Measurements from ENCODE around the gene CDC6. TPM values are rescaled to one million over a fixed set of nuclear protein-coding genes. Genes with fewer than 3 reads are reported as not detected.
A peak's percentile ranks its signal among the peaks of the same experiment; 100 is the strongest.

CDC6 gene
- total and polyA plus RNA-seq, 2 of the 8 experiments (the other 6 are each of a cell fraction or from before 2014, with no cell fraction given), result 50.5 to 140 TPM

- Histone ChIP-seq H3K36me3 (ENCODE audit: control insufficient read depth in 2 of 4, insufficient read depth in 4 of 4, low read length in 3 of 4) (peaks cover 0 to 3% (median 2%) of the 10 kb centered on the region in 4 experiments; a peak in 4 of 8 replicates), H3K23me2 (ENCODE audit: low read depth, low read length) (no peaks in the 10 kb centered on the region; the same call in 1 of the 2 replicates), H2BK120ac (replicated peaks; ENCODE audit: low read depth, low read length) (no peak within 1 kb of the TSS), H2AFZ (ENCODE audit: low read length) (peak within 1 kb of the TSS; percentile 30; the same call in 1 of the 2 replicates), H3K79me1 (ENCODE audit: low read depth, low read length) (no peaks in the 10 kb centered on the region), H4K91ac (replicated peaks; ENCODE audit: insufficient read length, low read length) (peak within 1 kb of the TSS; percentile 56), H3K9ac (replicated peaks in 1 of 4; ENCODE audit: extremely low read depth in 1 of 4, low read depth in 3 of 4, low read length in 3 of 4) (no peak within 1 kb of the TSS; a peak in 3 of 7 replicates), H4K8ac (ENCODE audit: extremely low read depth, insufficient read depth, low read length) (no peak within 1 kb of the TSS; the same call in 1 of the 2 replicates), H2BK5ac (ENCODE audit: low read depth, low read length) (no peak within 1 kb of the TSS; the same call in 1 of the 2 replicates), H4K5ac (ENCODE audit: insufficient read length, low read depth, low read length) (peak within 1 kb of the TSS; percentile 31), H3K18ac (ENCODE audit: extremely low read depth, low read length) (peak within 1 kb of the TSS; percentile 4; the same call in 1 of the 2 replicates), H2BK12ac (ENCODE audit: low read depth, low read length) (peak within 1 kb of the TSS; percentile 63; the same call in 1 of the 2 replicates), H3K4me3 (ENCODE audit: extremely low read depth in 1 of 4, insufficient read depth in 2 of 4, low read depth in 3 of 4, low read length in 4 of 4) (peak within 1 kb of the TSS; percentile 65 to 92 (median 80)), H2BK20ac (ENCODE audit: low read length) (peak within 1 kb of the TSS; percentile 50), H3K79me2 (ENCODE audit: control insufficient read depth in 1 of 2, insufficient read depth in 2 of 2, low read length in 2 of 2) (no peaks in the 10 kb centered on the region), H3K9me3 (ENCODE audit: insufficient read depth in 2 of 2, low read depth in 1 of 2, low read length in 1 of 2) (no peaks in the 10 kb centered on the region), H3K4me1 (replicated peaks in 1 of 4; ENCODE audit: control insufficient read depth in 3 of 4, insufficient read depth in 4 of 4, low read length in 3 of 4) (peaks cover 15 to 38% (median 27%) of the 10 kb centered on the region in 4 experiments), H3K4ac (replicated peaks; ENCODE audit: insufficient read length, low read depth, low read length) (no peak within 1 kb of the TSS), H4K20me1 (replicated peaks in 1 of 2; ENCODE audit: control insufficient read depth in 1 of 2, insufficient read depth in 2 of 2, low read length in 2 of 2) (peaks cover 3 to 6% of the 10 kb centered on the region in 2 experiments), H2AK5ac (ENCODE audit: low read depth, low read length) (0 out of 2 replicates have a peak within 1 kb of the TSS, but pooled peaks have one; percentile 6), H3K56ac (replicated peaks; ENCODE audit: insufficient read length, low read depth, low read length) (no peak within 1 kb of the TSS), H3K4me2 (ENCODE audit: insufficient read depth in 1 of 2, low read depth in 2 of 2, low read length in 2 of 2) (peak within 1 kb of the TSS; percentile 86 to 91), H3K27ac (ENCODE audit: low read depth, low read length) (no peak within 1 kb of the TSS), H3K23ac (ENCODE audit: insufficient read length) (no peak within 1 kb of the TSS), H3K14ac (ENCODE audit: insufficient read length) (peak within 1 kb of the TSS; percentile 8), H2BK15ac (ENCODE audit: low read length) (no peak within 1 kb of the TSS), H3K27me3 (replicated peaks in 1 of 4; ENCODE audit: control insufficient read depth in 3 of 4, extremely low read depth in 1 of 4, insufficient read depth in 3 of 4, low read length in 3 of 4) (no peaks in the 10 kb centered on the region; a peak in 1 of 7 replicates)
- FAIRE-seq (no peak), DNase-seq (ENCODE audit: low read depth in 1 of 2, low spot score in 2 of 2) (peak in 1 of 2 experiments; percentile 86)
- CTCF ChIA-PET (ENCODE audit: partially characterized antibody), result interaction anchor here (1.3 to 39.2 kb wide), 6 partner anchors 7 to 108 kb away, joined by 3 to 1198 read pairs (median 30); partner anchors contain the start of genes GJD3 and TOP2A
- WGBS, 2 experiments (ENCODE audit: extremely low coverage in 1 of 2, insufficient coverage in 1 of 2, insufficient read length in 1 of 2, insufficient replicate concordance in 2 of 2, low coverage in 1 of 2, low lambda C conversion rate in 2 of 2, missing lambda C conversion rate in 1 of 2), result 3% methylated on average over 20 of the region's 20 CpGs; no CpG with 5 or more reads in 1 of the 2 experiments
- POLR2A ChIA-PET (ENCODE audit: partially characterized antibody), result interaction anchor here (0.6 to 31.2 kb wide), 13 partner anchors 1 to 274 kb away, joined by 3 to 570 read pairs (median 3); partner anchors contain the start of genes CDC6, GJD3 and RARA
- TF ChIP-seq SIRT6 (IDR thresholded peaks at IDR 0.05; ENCODE audit: low read length) (no peak), CEBPB (IDR thresholded peaks at IDR 0.05; ENCODE audit: low read depth, low read length) (peak; percentile 93)
These were observed 21.6 kb downstream of the CDC6 start, which contains the start of gene RARA for GRCh38 chr17:40309031-40309948. RARA (plus strand) TSS chr17:40309180; CDS start chr17:40331219, 22,039 bp downstream.
